HL-60 (cell line): Measurements from ENCODE around the gene HES4.

ENCODE experiments used
- CTCF ChIP-seq: IDR thresholded peaks from one replicate; pipeline ENCODE4 v1.5.1; 2011; ENCODE audit warnings: low read length, control low read depth, inconsistent platforms; ENCODE audit not compliant: insufficient read depth
- POLR2AphosphoS5 ChIP-seq: IDR thresholded peaks from 2 replicates; pipeline ENCODE4 v1.6.1; 2012; ENCODE audit warnings: low read depth
- REST ChIP-seq: IDR thresholded peaks from 2 replicates; pipeline ENCODE4 v1.6.1; 2012; ENCODE audit warnings: low read depth; ENCODE audit not compliant: insufficient replicate concordance

- TF ChIP-seq CTCF (no peak), POLR2AphosphoS5 (no peak), REST (no peak)
Measured at GRCh38 chr1:962381-963300, 37.3 kb downstream of the HES4 start.
